H1 (cell line): ENCODE data around the gene WASF3. TPM values are rescaled to one million over a fixed set of nuclear protein-coding genes. Genes with fewer than 3 reads are reported as not detected.

ENCODE experiments used
- CTCF ChIA-PET: fragments of 300-600 bp; sonication (Branson Sonifier 250); formaldehyde crosslinking; loops from one replicate; lab custom pipeline; 2021; ENCODE audit not compliant: partially characterized antibody; lab: Charles Lee
- POLR2A ChIA-PET: fragments of 300-600 bp; sonication (Branson Sonifier 250); formaldehyde crosslinking; loops from one replicate; lab custom pipeline; 2021; ENCODE audit warnings: inconsistent platforms; ENCODE audit not compliant: partially characterized antibody; lab: Charles Lee
- DNase-seq, 2 experiments: peaks; one replicate each; pipeline versions ENCODE4 v3.0.0 to v3.0.0-alpha.2; 2010 to 2022; ENCODE audit warnings: low spot score in 2 of 2, low read depth in 1 of 2, mixed read lengths in 1 of 2
- FAIRE-seq: peaks from 2 replicates; lab custom pipeline; 2011; peaks lifted over from hg19 to GRCh38; lab: Jason Lieb, UNC
- H2AFZ ChIP-seq: 2 replicates; pipeline ENCODE4 v1.8.1; 2012; ENCODE audit warnings: low read length, inconsistent platforms
- H2AK5ac ChIP-seq: 2 replicates; pipeline ENCODE4 v1.6.1; 2013; ENCODE audit warnings: low read depth, low read length
- H2BK120ac ChIP-seq: replicated peaks from 2 replicates; pipeline ENCODE3; 2013; ENCODE audit warnings: low read depth, low read length, inconsistent platforms
- H2BK12ac ChIP-seq: 2 replicates; pipeline ENCODE4 v1.6.1; 2013; ENCODE audit warnings: low read depth, low read length
- H2BK15ac ChIP-seq: 2 replicates; pipeline ENCODE4 v1.6.1; 2013; ENCODE audit warnings: low read length
- H2BK20ac ChIP-seq: 2 replicates; pipeline ENCODE4 v1.6.1; 2013; ENCODE audit warnings: low read length
- H2BK5ac ChIP-seq: 2 replicates; pipeline ENCODE4 v1.6.1; 2013; ENCODE audit warnings: low read depth, low read length
- H3K14ac ChIP-seq: 2 replicates; pipeline ENCODE4 v1.6.1; 2013; ENCODE audit warnings: inconsistent platforms; ENCODE audit not compliant: insufficient read length
- H3K18ac ChIP-seq: 2 replicates; pipeline ENCODE4 v1.6.1; 2013; ENCODE audit warnings: low read length; ENCODE audit errors: extremely low read depth
- H3K23ac ChIP-seq: 2 replicates; pipeline ENCODE4 v1.6.1; 2013; ENCODE audit warnings: inconsistent platforms; ENCODE audit not compliant: insufficient read length
- H3K23me2 ChIP-seq: 2 replicates; pipeline ENCODE4 v1.6.1; 2013; ENCODE audit warnings: low read depth, low read length
- H3K27ac ChIP-seq: 2 replicates; pipeline ENCODE4 v1.6.1; 2011; ENCODE audit warnings: low read depth, low read length, inconsistent platforms
- H3K27me3 ChIP-seq, 4 experiments: replicated peaks in 1 of 4; 1 replicate in 1 of 4; 2 replicates in 3 of 4; pipeline versions ENCODE4 v1.6.1 to v1.8.1; 2011 to 2013; ENCODE audit warnings: low read length in 3 of 4, mild to moderate bottlenecking in 3 of 4, inconsistent platforms in 2 of 4, mixed read lengths in 2 of 4, moderate library complexity in 1 of 4; ENCODE audit not compliant: control insufficient read depth in 3 of 4, insufficient read depth in 3 of 4; ENCODE audit errors: extremely low read depth in 1 of 4
- H3K36me3 ChIP-seq, 4 experiments: 2 replicates each; pipeline versions ENCODE4 v1.6.1 to v1.8.1; 2011 to 2013; ENCODE audit warnings: mild to moderate bottlenecking in 4 of 4, low read length in 3 of 4, moderate library complexity in 2 of 4, control low read depth in 1 of 4, inconsistent platforms in 1 of 4; ENCODE audit not compliant: insufficient read depth in 4 of 4, control insufficient read depth in 2 of 4
- H3K4ac ChIP-seq: replicated peaks from 2 replicates; pipeline ENCODE3; 2013; ENCODE audit warnings: low read length, low read depth, mixed read lengths, inconsistent platforms; ENCODE audit not compliant: insufficient read length
- H3K4me1 ChIP-seq, 4 experiments: replicated peaks in 1 of 4; 1 replicate in 1 of 4; 2 replicates in 3 of 4; pipeline versions ENCODE4 v1.6.1 to v1.8.1; 2011 to 2013; ENCODE audit warnings: low read length in 3 of 4, inconsistent platforms in 2 of 4, mixed read lengths in 1 of 4; ENCODE audit not compliant: insufficient read depth in 4 of 4, control insufficient read depth in 3 of 4
- H3K4me2 ChIP-seq, 2 experiments: 2 replicates each; pipeline versions ENCODE4 v1.6.1 to v1.8.1; 2011 to 2013; ENCODE audit warnings: low read depth in 2 of 2, low read length in 2 of 2, control low read depth in 1 of 2, inconsistent platforms in 1 of 2, mild to moderate bottlenecking in 1 of 2; ENCODE audit not compliant: insufficient read depth in 1 of 2
- H3K4me3 ChIP-seq, 4 experiments: fragments of 200-600, 300-600 bp in 1 of 4; sonication (generic), shearing (Covaris generic), sonication (Bioruptor Twin) in 1 of 4; 2 replicates each; pipeline versions ENCODE4 v1.5.1 to v1.8.1; 2011 to 2016; ENCODE audit warnings: low read length in 4 of 4, low read depth in 3 of 4, control low read depth in 2 of 4, inconsistent platforms in 2 of 4, mild to moderate bottlenecking in 2 of 4, mixed read lengths in 1 of 4, moderate library complexity in 1 of 4; ENCODE audit not compliant: insufficient read depth in 2 of 4; ENCODE audit errors: extremely low read depth in 1 of 4
- H3K56ac ChIP-seq: replicated peaks from 2 replicates; pipeline ENCODE3; 2013; ENCODE audit warnings: low read depth, mild to moderate bottlenecking, mixed read lengths, low read length, inconsistent platforms; ENCODE audit not compliant: insufficient read length
- H3K79me1 ChIP-seq: 2 replicates; pipeline ENCODE4 v1.6.1; 2013; ENCODE audit warnings: low read depth, low read length, control low read depth
- H3K79me2 ChIP-seq, 2 experiments: 2 replicates each; pipeline versions ENCODE4 v1.6.1 to v1.8.1; 2012 to 2013; ENCODE audit warnings: low read length in 2 of 2, mild to moderate bottlenecking in 2 of 2, inconsistent platforms in 1 of 2; ENCODE audit not compliant: insufficient read depth in 2 of 2, control insufficient read depth in 1 of 2
- H3K9ac ChIP-seq, 4 experiments: replicated peaks in 1 of 4; 1 replicate in 1 of 4; 2 replicates in 3 of 4; pipeline versions ENCODE4 v1.6.1 to v1.8.1; 2011 to 2013; ENCODE audit warnings: low read depth in 3 of 4, low read length in 3 of 4, control low read depth in 2 of 4, mild to moderate bottlenecking in 2 of 4, moderate library complexity in 2 of 4, inconsistent platforms in 1 of 4; ENCODE audit errors: extremely low read depth in 1 of 4
- H3K9me3 ChIP-seq, 2 experiments: 2 replicates each; pipeline versions ENCODE4 v1.6.1 to v1.8.1; 2012 to 2013; ENCODE audit warnings: mild to moderate bottlenecking in 2 of 2, moderate library complexity in 2 of 2, control low read depth in 1 of 2, inconsistent platforms in 1 of 2, low read depth in 1 of 2, low read length in 1 of 2, mixed read lengths in 1 of 2; ENCODE audit not compliant: insufficient read depth in 2 of 2
- H4K20me1 ChIP-seq, 2 experiments: replicated peaks in 1 of 2; 2 replicates each; pipeline versions ENCODE3 to v1.8.1; 2011 to 2013; ENCODE audit warnings: inconsistent platforms in 2 of 2, low read length in 2 of 2, mild to moderate bottlenecking in 1 of 2; ENCODE audit not compliant: insufficient read depth in 2 of 2, control insufficient read depth in 1 of 2
- H4K5ac ChIP-seq: 2 replicates; pipeline ENCODE4 v1.6.1; 2013; ENCODE audit warnings: low read length, low read depth, mixed read lengths, inconsistent platforms; ENCODE audit not compliant: insufficient read length
- H4K8ac ChIP-seq: 2 replicates; pipeline ENCODE4 v1.8.0; 2013; ENCODE audit warnings: mild to moderate bottlenecking, moderate library complexity, low read length, inconsistent platforms; ENCODE audit not compliant: insufficient read depth; ENCODE audit errors: extremely low read depth
- H4K91ac ChIP-seq: replicated peaks from 2 replicates; pipeline ENCODE3; 2013; ENCODE audit warnings: low read length, mixed read lengths, inconsistent platforms; ENCODE audit not compliant: insufficient read length
- CBX5 ChIP-seq: fragments of 300-800, 300-1000 bp; sonication (generic); IDR thresholded peaks from 2 replicates; pipeline ENCODE4 v1.7.1; 2016; ENCODE audit warnings: antibody characterized with exemption, low read length, low read depth
- CBX8 ChIP-seq: fragments of 300-800, 300-1000 bp; sonication (generic); IDR thresholded peaks from 2 replicates; pipeline ENCODE4 v1.7.1; 2016; ENCODE audit warnings: low read depth, low read length, borderline replicate concordance
- CEBPB ChIP-seq: IDR thresholded peaks from 2 replicates; pipeline ENCODE4 v1.6.1; 2012; ENCODE audit warnings: low read depth, low read length
- GTF2F1 ChIP-seq: IDR thresholded peaks from 2 replicates; pipeline ENCODE4 v1.6.1; 2012; ENCODE audit warnings: low read depth, low read length, improper control_type of control experiment, borderline replicate concordance
- JUN ChIP-seq: IDR thresholded peaks from 2 replicates; pipeline ENCODE4 v1.6.1; 2011; ENCODE audit warnings: low read depth, mild to moderate bottlenecking, improper control_type of control experiment, low read length
- KDM4A ChIP-seq: IDR thresholded peaks from one replicate; pipeline ENCODE4 v1.7.1; 2012; ENCODE audit warnings: low read depth, mild to moderate bottlenecking, moderate library complexity, low read length, inconsistent platforms; ENCODE audit not compliant: severe bottlenecking
- NANOG ChIP-seq: IDR thresholded peaks from 2 replicates; pipeline ENCODE4 v1.6.1; 2011; ENCODE audit warnings: low read length, low read depth, mild to moderate bottlenecking, inconsistent platforms; ENCODE audit not compliant: insufficient read depth, poor library complexity, severe bottlenecking
- RXRA ChIP-seq: IDR thresholded peaks from 2 replicates; pipeline ENCODE4 v1.6.1; 2011; ENCODE audit warnings: low read depth, mild to moderate bottlenecking, low read length, moderate library complexity; ENCODE audit not compliant: insufficient read depth
- SIX5 ChIP-seq: IDR thresholded peaks from 2 replicates; pipeline ENCODE4 v1.6.1; 2011; ENCODE audit warnings: mild to moderate bottlenecking, low read depth, low read length
- SP1 ChIP-seq: IDR thresholded peaks from 2 replicates; pipeline ENCODE4 v1.6.1; 2011; ENCODE audit warnings: low read depth, low read length
- SP2 ChIP-seq: IDR thresholded peaks from 2 replicates; pipeline ENCODE4 v1.6.1; 2012; ENCODE audit warnings: mild to moderate bottlenecking, low read length, inconsistent platforms
- TBP ChIP-seq: IDR thresholded peaks from 2 replicates; pipeline ENCODE4 v1.6.1; 2011; ENCODE audit warnings: low read depth, low read length, improper control_type of control experiment
- WGBS, 2 experiments: shearing (Covaris generic) in 1 of 2; methylation state at CpG; one replicate each; pipeline versions ENCODE4 v1.1.6 to v1.1.7; 2013 to 2015; ENCODE audit warnings: low lambda C conversion rate in 2 of 2, mixed read lengths in 2 of 2, inconsistent platforms in 1 of 2, low coverage in 1 of 2, missing lambda C conversion rate in 1 of 2; ENCODE audit not compliant: insufficient replicate concordance in 2 of 2, insufficient coverage in 1 of 2, insufficient read length in 1 of 2; ENCODE audit errors: extremely low coverage in 1 of 2, missing lambda C conversion rate in 1 of 2; 5-methylcytosine and 5-hydroxymethylcytosine counted together
- polyA plus RNA-seq, 7 experiments: library from polyadenylated mRNA; depleted of rRNA in 3 of 7; stranded (reverse) in 5 of 7; unstranded in 2 of 7; fragments of >200 nt in 5 of 7; fragments of 200-250 nt in 2 of 7; gene quantifications; 1 replicate in 5 of 7; 2 replicates in 1 of 7; 4 replicates in 1 of 7; pipeline versions ENCODE4 v1.2.1 to v1.2.3, GENCODE V29; 2011 to 2013; ENCODE audit warnings: missing spikeins in 2 of 7, mixed read lengths in 2 of 7
- total RNA-seq: library from RNA; stranded (reverse); fragmentation: NEBNext Ultra II Directional; extraction: Animal tissue kit (Norgen Biotek cat#: 25700); gene quantifications from 2 replicates; pipeline ENCODE4 v1.2.1, GENCODE V29; 2021
- TF ChIP-seq, protein P1 (sequence below), 3 experiments: IDR thresholded peaks; 1 replicate in 2 of 3; 2 replicates in 1 of 3; pipeline versions ENCODE4 v1.5.1 to v1.6.1; 2011; ENCODE audit warnings: low read length in 3 of 3, mild to moderate bottlenecking in 3 of 3, inconsistent platforms in 2 of 3, low read depth in 1 of 3, moderate library complexity in 1 of 3; ENCODE audit not compliant: insufficient read depth in 1 of 3; ENCODE audit errors: control extremely low read depth in 1 of 3

The WASF3 gene
- total and polyA plus RNA-seq, 2 of the 8 experiments (the other 6 are each of a cell fraction or from before 2014, with no cell fraction given): 18.7 to 39.8 TPM

DNA sequence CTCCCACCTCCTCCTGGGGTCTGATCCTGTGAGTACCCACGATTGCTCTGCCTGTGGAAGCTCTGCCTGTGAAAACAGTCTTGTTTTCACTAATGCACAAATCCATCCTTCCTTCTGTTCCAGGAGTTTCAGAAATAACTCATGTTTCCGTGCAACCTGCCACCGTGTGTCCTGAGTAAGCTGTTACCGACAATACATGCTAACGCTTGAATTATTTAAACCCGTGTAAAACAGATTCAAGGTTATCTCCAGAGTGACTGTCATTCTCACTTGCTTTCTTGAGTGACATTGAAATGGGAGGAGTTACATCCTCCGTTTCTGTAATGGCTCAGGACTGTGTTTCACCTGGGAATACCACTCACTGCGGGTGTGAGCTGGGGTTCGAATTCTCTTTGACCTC, 178.2 kb downstream of the WASF3 start:
- Histone ChIP-seq H3K56ac (no peak overlapping the region), H3K27me3 (no peaks in the 10 kb centered on the region), H3K4me3 (no peak overlapping the region)
- TF ChIP-seq SP1 (no peak), NANOG (no peak), GTF2F1 (no peak), KDM4A (no peak), CEBPB (no peak), RXRA (no peak), SP2 (no peak), TBP (no peak), CBX8 (no peak), SIX5 (no peak), CBX5 (no peak), JUN (no peak)
- TF ChIP-seq, protein P1, sequence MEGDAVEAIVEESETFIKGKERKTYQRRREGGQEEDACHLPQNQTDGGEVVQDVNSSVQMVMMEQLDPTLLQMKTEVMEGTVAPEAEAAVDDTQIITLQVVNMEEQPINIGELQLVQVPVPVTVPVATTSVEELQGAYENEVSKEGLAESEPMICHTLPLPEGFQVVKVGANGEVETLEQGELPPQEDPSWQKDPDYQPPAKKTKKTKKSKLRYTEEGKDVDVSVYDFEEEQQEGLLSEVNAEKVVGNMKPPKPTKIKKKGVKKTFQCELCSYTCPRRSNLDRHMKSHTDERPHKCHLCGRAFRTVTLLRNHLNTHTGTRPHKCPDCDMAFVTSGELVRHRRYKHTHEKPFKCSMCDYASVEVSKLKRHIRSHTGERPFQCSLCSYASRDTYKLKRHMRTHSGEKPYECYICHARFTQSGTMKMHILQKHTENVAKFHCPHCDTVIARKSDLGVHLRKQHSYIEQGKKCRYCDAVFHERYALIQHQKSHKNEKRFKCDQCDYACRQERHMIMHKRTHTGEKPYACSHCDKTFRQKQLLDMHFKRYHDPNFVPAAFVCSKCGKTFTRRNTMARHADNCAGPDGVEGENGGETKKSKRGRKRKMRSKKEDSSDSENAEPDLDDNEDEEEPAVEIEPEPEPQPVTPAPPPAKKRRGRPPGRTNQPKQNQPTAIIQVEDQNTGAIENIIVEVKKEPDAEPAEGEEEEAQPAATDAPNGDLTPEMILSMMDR (IDR thresholded peaks at IDR 0.05; ENCODE audit: control extremely low read depth in 1 of 3, insufficient read depth in 1 of 3, low read depth in 1 of 3, low read length in 3 of 3): no peak

More for the DNA sequence above, 178.2 kb downstream of the WASF3 start:
- WGBS, 2 experiments: 86% methylated on average over 9 of the region's 9 CpGs; no CpG with 5 or more reads in 1 of the 2 experiments
- Histone ChIP-seq H2BK120ac (no peak overlapping the region), H2BK12ac (no peak overlapping the region), H3K4ac (no peak overlapping the region), H3K23ac (no peak overlapping the region), H2AFZ (no peak overlapping the region), H3K18ac (no peak overlapping the region), H3K14ac (no peak overlapping the region), H4K5ac (no peak overlapping the region), H3K23me2 (no peaks in the 10 kb centered on the region), H3K79me1 (no peaks in the 10 kb centered on the region), H2BK15ac (no peak overlapping the region), H3K79me2 (no peaks in the 10 kb centered on the region), H3K9ac (no peak overlapping the region), H3K36me3 (no peaks in the 10 kb centered on the region), H2BK5ac (no peak overlapping the region), H3K4me1 (no peaks in the 10 kb centered on the region), H4K91ac (no peak overlapping the region), H4K20me1 (no peaks in the 10 kb centered on the region), H3K27ac (no peak overlapping the region), H3K4me2 (no peak overlapping the region), H2AK5ac (no peak overlapping the region), H4K8ac (no peak overlapping the region), H2BK20ac (no peak overlapping the region), H3K9me3 (peaks cover 7 to 14% of the 10 kb centered on the region in 2 experiments; a peak in 3 of 4 replicates)
- ChIA-PET CTCF (interaction anchor here (0.8 to 2.0 kb wide), 5 partner anchors 13 to 137 kb away, joined by 3 to 7 read pairs (median 5); no protein-coding TSS in a partner anchor), POLR2A (no interaction called here)
- FAIRE-seq (no peak), DNase-seq (no peak)
